IMR-90 (cell line): ENCODE measurements around the gene DGKB. TPM values are rescaled to one million over a fixed set of nuclear protein-coding genes. Genes with fewer than 3 reads are reported as not detected.

Experiments used
- ATAC-seq: fragments of 200-7000 bp; cut with Tn5 transposase; 2 replicates; pipeline ENCODE4 v1.9.1; 2020; ENCODE audit warnings: low read depth, mild to moderate bottlenecking, moderate library complexity
- BruUV-seq: library from RNA; stranded (reverse); fragments of 400-500 nt; replicated peaks from 2 replicates; lab custom pipeline; 2021; lab: Mats Ljungman, UMichigan
- CTCF ChIA-PET: fragments of 300-600 bp; formaldehyde crosslinking; extraction: SDS; loops from one replicate; lab custom pipeline; 2021; ENCODE audit warnings: antibody characterized with exemption; lab: Yijun Ruan, JAX
- POLR2A ChIA-PET: fragments of 300-600 bp; sonication (Branson Sonifier 250); formaldehyde crosslinking; loops from one replicate; lab custom pipeline; 2022; ENCODE audit warnings: antibody characterized with exemption; ENCODE audit not compliant: unreplicated experiment; lab: Charles Lee
- DNase-seq: peaks from one replicate; pipeline ENCODE4 v3.0.0; 2013
- H2AFZ ChIP-seq: replicated peaks from 2 replicates; pipeline ENCODE3; 2013; ENCODE audit warnings: low read length, mild to moderate bottlenecking; ENCODE audit not compliant: poor library complexity
- H2AK5ac ChIP-seq: 2 replicates; pipeline ENCODE4 v1.6.1; 2013; ENCODE audit warnings: low read depth, low read length, inconsistent platforms
- H2AK9ac ChIP-seq: replicated peaks from 2 replicates; pipeline ENCODE3; 2013; ENCODE audit warnings: mild to moderate bottlenecking, low read depth, low read length, moderate library complexity; ENCODE audit not compliant: poor library complexity
- H2BK120ac ChIP-seq: 2 replicates; pipeline ENCODE4 v1.6.1; 2013; ENCODE audit warnings: low read depth, low read length, inconsistent platforms
- H2BK15ac ChIP-seq: 3 replicates; pipeline ENCODE4 v1.6.1; 2013; ENCODE audit warnings: low read depth, low read length, inconsistent platforms
- H2BK20ac ChIP-seq: 2 replicates; pipeline ENCODE4 v1.6.1; 2013; ENCODE audit warnings: low read depth, mild to moderate bottlenecking, inconsistent platforms, low read length, moderate library complexity
- H2BK5ac ChIP-seq: 2 replicates; pipeline ENCODE4 v1.6.1; 2013; ENCODE audit warnings: mild to moderate bottlenecking, low read depth, low read length, inconsistent platforms; ENCODE audit not compliant: poor library complexity, severe bottlenecking
- H3K14ac ChIP-seq: replicated peaks from 2 replicates; pipeline ENCODE4 v1.6.1; 2013; ENCODE audit warnings: low read depth, low read length, inconsistent platforms
- H3K18ac ChIP-seq: 2 replicates; pipeline ENCODE4 v1.6.1; 2013; ENCODE audit warnings: low read depth, low read length, control low read depth
- H3K23ac ChIP-seq: 2 replicates; pipeline ENCODE4 v1.6.1; 2013; ENCODE audit warnings: low read depth, low read length, inconsistent platforms
- H3K27ac ChIP-seq: 2 replicates; pipeline ENCODE4 v1.5.1; 2013; ENCODE audit warnings: mild to moderate bottlenecking, control low read depth, low read length; ENCODE audit not compliant: insufficient read depth
- H3K27me3 ChIP-seq: 2 replicates; pipeline ENCODE4 v1.6.1; 2013; ENCODE audit warnings: low read length; ENCODE audit not compliant: control insufficient read depth, insufficient read depth
- H3K36me3 ChIP-seq: 2 replicates; pipeline ENCODE4 v1.6.1; 2013; ENCODE audit warnings: low read length, mixed read lengths; ENCODE audit not compliant: control insufficient read depth, insufficient read depth
- H3K4ac ChIP-seq: 2 replicates; pipeline ENCODE4 v1.6.1; 2013; ENCODE audit warnings: low read depth, low read length, inconsistent platforms
- H3K4me1 ChIP-seq: 2 replicates; pipeline ENCODE4 v1.6.1; 2013; ENCODE audit warnings: low read length, mixed read lengths; ENCODE audit not compliant: control insufficient read depth, insufficient read depth
- H3K4me2 ChIP-seq: 2 replicates; pipeline ENCODE4 v1.6.1; 2013; ENCODE audit warnings: low read depth, mild to moderate bottlenecking, control low read depth, low read length, moderate library complexity
- H3K4me3 ChIP-seq: 2 replicates; pipeline ENCODE4 v1.5.1; 2013; ENCODE audit warnings: low read depth, mild to moderate bottlenecking, control low read depth, low read length, moderate library complexity; ENCODE audit not compliant: insufficient read depth
- H3K56ac ChIP-seq: 2 replicates; pipeline ENCODE4 v1.6.1; 2013; ENCODE audit warnings: low read length, inconsistent platforms; ENCODE audit not compliant: insufficient read depth; ENCODE audit errors: extremely low read depth
- H3K79me1 ChIP-seq, 2 experiments: 2 replicates each; pipeline ENCODE4 v1.6.1; 2013; ENCODE audit warnings: low read length in 2 of 2, inconsistent platforms in 1 of 2, low read depth in 1 of 2
- H3K9ac ChIP-seq: 2 replicates; pipeline ENCODE4 v1.6.1; 2013; ENCODE audit warnings: low read depth, low read length, control low read depth
- H3K9me1 ChIP-seq: 2 replicates; pipeline ENCODE4 v1.6.1; 2013; ENCODE audit warnings: low read length, inconsistent platforms; ENCODE audit not compliant: insufficient read depth
- H3K9me3 ChIP-seq: 2 replicates; pipeline ENCODE4 v1.6.1; 2013; ENCODE audit warnings: low read length; ENCODE audit not compliant: control insufficient read depth, insufficient read depth
- H4K20me1 ChIP-seq: 2 replicates; pipeline ENCODE4 v1.6.1; 2013; ENCODE audit warnings: low read length, inconsistent platforms; ENCODE audit not compliant: insufficient read depth
- H4K5ac ChIP-seq: 2 replicates; pipeline ENCODE4 v1.6.1; 2013; ENCODE audit warnings: mild to moderate bottlenecking, low read depth, low read length, control low read depth
- H4K8ac ChIP-seq, 2 experiments: 2 replicates each; pipeline ENCODE4 v1.6.1; 2013; ENCODE audit warnings: low read depth in 2 of 2, low read length in 2 of 2, control low read depth in 1 of 2, inconsistent platforms in 1 of 2
- H4K91ac ChIP-seq: 2 replicates; pipeline ENCODE4 v1.6.1; 2013; ENCODE audit warnings: low read depth, low read length, inconsistent platforms; ENCODE audit not compliant: insufficient read depth
- CHD1 ChIP-seq: IDR thresholded peaks from 2 replicates; pipeline ENCODE4 v1.6.1; 2012; ENCODE audit warnings: low read depth, low read length, improper control_type of control experiment
- POLR2A ChIP-seq: IDR thresholded peaks from 2 replicates; pipeline ENCODE4 v1.6.1; 2012; ENCODE audit warnings: mild to moderate bottlenecking, low read depth, low read length
- RAD21 ChIP-seq: IDR thresholded peaks from 2 replicates; pipeline ENCODE4 v1.6.1; 2012; ENCODE audit warnings: low read length, improper control_type of control experiment
- WGBS, 2 experiments: methylation state at CpG; one replicate each; pipeline versions ENCODE4 v1.1.5 to v1.1.7; 2013; ENCODE audit warnings: missing lambda C conversion rate in 2 of 2; ENCODE audit not compliant: insufficient read length in 1 of 2; ENCODE audit errors: extremely low coverage in 2 of 2; 5-methylcytosine and 5-hydroxymethylcytosine counted together
- dilution Hi-C: fragments of 300-500 bp; cut with HindIII; formaldehyde crosslinking; loops from one replicate; pipeline ENCODE4 v1.14.3; 2018; ENCODE audit warnings: low sequenced_read_pairs; ENCODE audit not compliant: unreplicated experiment
- in situ Hi-C: fragments of 300-500 bp; cut with MboI; formaldehyde crosslinking; loops from 3 replicates; pipeline ENCODE4 v1.14.3; 2019; ENCODE audit warnings: low sequenced_read_pairs, inconsistent platforms, mixed read lengths
- intact Hi-C: fragments of 100-400 bp; cut with micrococcal nuclease; formaldehyde crosslinking; loops from 2 replicates; pipeline ENCODE4 v1.10.0; 2022
- polyA plus RNA-seq, 3 experiments: library from polyadenylated mRNA; depleted of rRNA; stranded (reverse); fragments of >200 nt; gene quantifications; 2 replicates each; pipeline ENCODE4 v1.2.3, GENCODE V29; 2012; ENCODE audit warnings: low replicate concordance in 1 of 3
- total RNA-seq: library from RNA; depleted of rRNA; stranded (reverse); fragments of >200 nt; gene quantifications from 2 replicates; pipeline ENCODE4 v1.2.3, GENCODE V29; 2012

Gene DGKB
- total and polyA plus RNA-seq, 2 of the 4 experiments (the other 2 are of a cell fraction), result not detected

DNA sequence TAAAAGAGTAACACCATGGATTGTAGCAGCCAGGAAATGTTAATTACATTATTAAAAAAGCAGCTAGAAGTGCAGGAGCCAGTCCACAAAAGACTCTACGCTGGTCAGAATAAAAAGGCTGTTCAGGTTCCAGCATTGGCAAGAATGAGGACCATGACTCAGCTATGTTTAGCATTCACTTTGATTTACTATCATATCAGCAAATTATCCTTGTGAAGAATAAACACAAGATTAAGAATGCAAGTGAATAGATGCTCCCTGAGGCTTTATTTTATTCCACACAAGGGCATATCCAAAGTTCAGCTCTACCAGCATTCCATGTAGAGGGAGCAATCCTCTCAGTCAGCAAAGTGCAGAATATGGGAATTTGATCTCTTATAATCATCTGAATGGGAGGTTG, 13.6 kb downstream of the DGKB start:
- no peak overlapping the region for H4K8ac ChIP-seq
- H2AK5ac ChIP-seq, result no peak overlapping the region
- H3K56ac ChIP-seq, result no peak overlapping the region
- no peak overlapping the region for H3K14ac ChIP-seq
- no peaks in the 10 kb centered on the region for H3K9me1 ChIP-seq
- H2AK9ac ChIP-seq, result no peak overlapping the region
- H2BK15ac ChIP-seq, result no peak overlapping the region
- DNase-seq (no peak), ATAC-seq (no peak)
- no peaks in the 10 kb centered on the region for H3K9me3 ChIP-seq
- TF ChIP-seq RAD21 (no peak), POLR2A (no peak), CHD1 (no peak)
- H2BK20ac ChIP-seq, result no peak overlapping the region
- no peak overlapping the region for H3K4me2 ChIP-seq
- no peak overlapping the region for H3K4me3 ChIP-seq
- no peak overlapping the region for H4K91ac ChIP-seq
- intact Hi-C loops (no loop called here), dilution Hi-C loops (no loop called here), in situ Hi-C loops (no loop called here)
- H4K5ac ChIP-seq, result no peak overlapping the region
- WGBS, 2 experiments, result no CpG with 5 or more reads among the region's 1 CpG
- ChIA-PET CTCF (no interaction called here), POLR2A (no interaction called here)
- H2AFZ ChIP-seq, result no peak overlapping the region
- H3K4ac ChIP-seq, result no peak overlapping the region
- BruUV-seq, result no TSS peak
- H4K20me1 ChIP-seq, result no peaks in the 10 kb centered on the region
- no peak overlapping the region for H2BK120ac ChIP-seq
- no peaks in the 10 kb centered on the region for H3K36me3 ChIP-seq
- H3K4me1 ChIP-seq, result no peaks in the 10 kb centered on the region
- H3K18ac ChIP-seq, result no peak overlapping the region
- H3K23ac ChIP-seq, result no peak overlapping the region
- no peak overlapping the region for H3K27ac ChIP-seq
- no peak overlapping the region for H2BK5ac ChIP-seq
- H3K79me1 ChIP-seq, result no peaks in the 10 kb centered on the region
- no peaks in the 10 kb centered on the region for H3K27me3 ChIP-seq
- no peak overlapping the region for H3K9ac ChIP-seq
